Endodermal cell (in vitro differentiated cells): ENCODE data around the gene NEDD9. TPM values are rescaled to one million over a fixed set of nuclear protein-coding genes. Genes with fewer than 3 reads are reported as not detected.

ENCODE experiments used
- DNase-seq: peaks from one replicate; pipeline ENCODE4 v3.0.0-alpha.2; 2017
- H3K27ac ChIP-seq: 2 replicates; pipeline ENCODE4 v1.5.1; 2013; ENCODE audit warnings: mild to moderate bottlenecking, low read depth, low read length, moderate library complexity
- H3K27me3 ChIP-seq: 2 replicates; pipeline ENCODE4 v1.6.1; 2013; ENCODE audit warnings: mild to moderate bottlenecking, low read length, moderate library complexity; ENCODE audit not compliant: insufficient read depth, control insufficient read depth, poor library complexity, severe bottlenecking
- H3K36me3 ChIP-seq: 2 replicates; pipeline ENCODE4 v1.7.0; 2013; ENCODE audit warnings: mild to moderate bottlenecking, low read length, moderate library complexity; ENCODE audit not compliant: control insufficient read depth, insufficient read depth
- H3K4me1 ChIP-seq: one replicate; pipeline ENCODE4 v1.7.0; 2013; ENCODE audit warnings: low read length; ENCODE audit not compliant: control insufficient read depth, insufficient read depth
- H3K4me3 ChIP-seq: 2 replicates; pipeline ENCODE4 v1.5.1; 2013; ENCODE audit warnings: mild to moderate bottlenecking, low read length, moderate library complexity
- H3K9ac ChIP-seq: 2 replicates; pipeline ENCODE4 v1.6.1; 2013; ENCODE audit warnings: mild to moderate bottlenecking, low read length, moderate library complexity; ENCODE audit not compliant: poor library complexity, severe bottlenecking; ENCODE audit errors: extremely low read depth
- H3K9me3 ChIP-seq: 2 replicates; pipeline ENCODE4 v1.6.1; 2013; ENCODE audit warnings: mild to moderate bottlenecking, low read length, moderate library complexity; ENCODE audit not compliant: control insufficient read depth
- H3K27ac Mint-ChIP-seq: 2 replicates; pipeline ENCODE4 v1.8.0; 2020; ENCODE audit warnings: mixed read lengths
- H3K27me3 Mint-ChIP-seq: 2 replicates; pipeline ENCODE4 v1.8.0; 2021; ENCODE audit warnings: mild to moderate bottlenecking, mixed read lengths; ENCODE audit not compliant: insufficient read depth
- H3K36me3 Mint-ChIP-seq: 2 replicates; pipeline ENCODE4 v1.8.0; 2020; ENCODE audit warnings: low read depth, mixed read lengths
- H3K4me1 Mint-ChIP-seq: 2 replicates; pipeline ENCODE4 v1.8.0; 2020; ENCODE audit warnings: mixed read lengths
- H3K4me3 Mint-ChIP-seq: 2 replicates; pipeline ENCODE4 v1.8.0; 2020; ENCODE audit warnings: mild to moderate bottlenecking, moderate library complexity, mixed read lengths
- H3K9me3 Mint-ChIP-seq: 2 replicates; pipeline ENCODE4 v1.8.0; 2020; ENCODE audit warnings: mild to moderate bottlenecking, mixed read lengths
- CTCF ChIP-seq: fragments of 200-600 bp; sonication (generic); conservative IDR thresholded peaks from 2 replicates; pipeline ENCODE4 v1.5.0; 2021; ENCODE audit warnings: antibody characterized with exemption, mild to moderate bottlenecking
- WGBS, 2 experiments: methylation state at CpG; one replicate each; pipeline versions ENCODE4 v1.1.5 to v1.1.7; 2013; ENCODE audit warnings: missing lambda C conversion rate in 2 of 2, mixed read lengths in 1 of 2; ENCODE audit not compliant: insufficient coverage in 1 of 2, insufficient read length in 1 of 2; 5-methylcytosine and 5-hydroxymethylcytosine counted together
- total RNA-seq, 2 donors: library from RNA; stranded (reverse); fragmentation: NEBNext Ultra II Directional in 1 of 2; extraction: Animal tissue kit (Norgen Biotek cat#: 25700) in 1 of 2; gene quantifications; 2 replicates in 1 of 2; 3 replicates in 1 of 2; pipeline ENCODE4 v1.2.1, GENCODE V29; 2021

The NEDD9 gene
- total RNA-seq, 2 donors from 2014 or later = 1.7 to 7.4 TPM

GRCh38 chr6:11262242-11262641 lies 29.8 kb upstream of the NEDD9 start:
- no peak overlapping the region for H3K4me3 Mint-ChIP-seq
- H3K9me3 ChIP-seq = no peaks in the 10 kb centered on the region
- H3K36me3 Mint-ChIP-seq = no peaks in the 10 kb centered on the region
- no peaks in the 10 kb centered on the region for H3K27me3 ChIP-seq
- peaks cover 10% of the 10 kb centered on the region for H3K4me1 ChIP-seq
- no peak for DNase-seq
- 94 to 100% methylated on average over 1 to 4 of the region's 4 CpGs for WGBS, 2 experiments
- no peak overlapping the region for H3K9ac ChIP-seq
- H3K4me1 Mint-ChIP-seq = peaks cover 29% of the 10 kb centered on the region
- no peak for TF ChIP-seq CTCF
- no peaks in the 10 kb centered on the region for H3K27me3 Mint-ChIP-seq
- no peaks in the 10 kb centered on the region for H3K9me3 Mint-ChIP-seq
- H3K4me3 ChIP-seq = no peak overlapping the region
- H3K27ac Mint-ChIP-seq = no peak overlapping the region
- H3K36me3 ChIP-seq = no peaks in the 10 kb centered on the region
- H3K27ac ChIP-seq = no peak overlapping the region

GRCh38 chr6:11260249-11261038 lies 28.0 kb upstream of the NEDD9 start:
- Mint-ChIP-seq H3K4me1 (peaks cover 29% of the 10 kb centered on the region), H3K9me3 (no peaks in the 10 kb centered on the region), H3K4me3 (no peak overlapping the region), H3K27me3 (no peaks in the 10 kb centered on the region), H3K27ac (no peak overlapping the region), H3K36me3 (no peaks in the 10 kb centered on the region)
- H3K36me3 ChIP-seq = no peaks in the 10 kb centered on the region
- H3K27ac ChIP-seq = no peak overlapping the region
- peak; percentile 3 for DNase-seq
- 93% methylated on average over 3 to 4 of the region's 4 CpGs for WGBS, 2 experiments
- H3K4me1 ChIP-seq = peaks cover 10% of the 10 kb centered on the region
- no peaks in the 10 kb centered on the region for H3K9me3 ChIP-seq
- no peak for TF ChIP-seq CTCF
- H3K9ac ChIP-seq = no peak overlapping the region
- no peaks in the 10 kb centered on the region for H3K27me3 ChIP-seq
- no peak overlapping the region for H3K4me3 ChIP-seq

GRCh38 chr6:11258260-11259237 lies 26.1 kb upstream of the NEDD9 start:
- Mint-ChIP-seq H3K4me1 (peaks cover 34% of the 10 kb centered on the region), H3K27ac (no peak overlapping the region), H3K4me3 (no peak overlapping the region), H3K27me3 (no peaks in the 10 kb centered on the region), H3K9me3 (no peaks in the 10 kb centered on the region), H3K36me3 (no peaks in the 10 kb centered on the region)
- TF ChIP-seq CTCF = no peak
- Histone ChIP-seq H3K36me3 (no peaks in the 10 kb centered on the region), H3K27ac (no peak overlapping the region), H3K9ac (no peak overlapping the region), H3K9me3 (no peaks in the 10 kb centered on the region), H3K4me3 (no peak overlapping the region), H3K4me1 (peaks cover 8% of the 10 kb centered on the region), H3K27me3 (no peaks in the 10 kb centered on the region)
- DNase-seq = peak; percentile 75
- 60 to 76% methylated on average over 1 to 2 of the region's 2 CpGs for WGBS, 2 experiments
